Smooth muscle cell (in vitro differentiated cells): ENCODE results near the gene UNC5B. TPM values are rescaled to one million over a fixed set of nuclear protein-coding genes. Genes with fewer than 3 reads are reported as not detected.

Experiments used
- DNase-seq: peaks from one replicate; lab custom pipeline; 2025; ENCODE audit not compliant: unreplicated experiment; lab: John Stamatoyannopoulos, UW
- H2AFZ ChIP-seq: fragments of 200-600 bp; sonication (generic); 2 replicates; pipeline ENCODE4 v1.6.0; 2016; ENCODE audit warnings: antibody characterized with exemption, low read depth, mild to moderate bottlenecking
- H3F3A ChIP-seq: fragments of 200-600 bp; sonication (generic); 2 replicates; pipeline ENCODE4 v1.6.0; 2017; ENCODE audit warnings: antibody characterized with exemption, low read depth
- H3K27ac ChIP-seq: fragments of 200-600 bp; sonication (generic); 2 replicates; pipeline ENCODE4 v1.5.1; 2016; ENCODE audit warnings: low read depth, mild to moderate bottlenecking
- H3K27me3 ChIP-seq: fragments of 200-600 bp; sonication (generic); 2 replicates; pipeline ENCODE4 v1.6.1; 2016; ENCODE audit warnings: low read depth, mild to moderate bottlenecking
- H3K36me3 ChIP-seq: fragments of 200-600 bp; sonication (generic); 2 replicates; pipeline ENCODE4 v1.5.1; 2016; ENCODE audit warnings: low read depth
- H3K4me1 ChIP-seq: fragments of 200-600 bp; sonication (generic); 2 replicates; pipeline ENCODE4 v1.5.1; 2016; ENCODE audit warnings: low read depth
- H3K4me2 ChIP-seq: fragments of 200-600 bp; sonication (generic); 2 replicates; pipeline ENCODE4 v1.6.0; 2016; ENCODE audit warnings: mild to moderate bottlenecking
- H3K4me3 ChIP-seq: fragments of 200-600 bp; sonication (generic); 2 replicates; pipeline ENCODE4 v1.5.1; 2016; ENCODE audit warnings: mild to moderate bottlenecking
- H3K79me2 ChIP-seq: fragments of 200-600 bp; sonication (generic); 2 replicates; pipeline ENCODE4 v1.6.0; 2016; ENCODE audit warnings: low read depth, mild to moderate bottlenecking
- H3K9ac ChIP-seq: fragments of 200-600 bp; sonication (generic); 2 replicates; pipeline ENCODE4 v1.6.0; 2016; ENCODE audit warnings: low read depth
- H3K9me3 ChIP-seq: fragments of 200-600 bp; sonication (generic); replicated peaks from 2 replicates; pipeline ENCODE4 v1.5.1; 2016; ENCODE audit warnings: low read depth
- H4K20me1 ChIP-seq: fragments of 200-600 bp; sonication (generic); 2 replicates; pipeline ENCODE4 v1.6.0; 2016; ENCODE audit warnings: low read depth
- WGBS: methylation state at CpG from one replicate; pipeline ENCODE4 v1.1.7; 2016; ENCODE audit warnings: low lambda C conversion rate; 5-methylcytosine and 5-hydroxymethylcytosine counted together
- polyA plus RNA-seq: library from polyadenylated mRNA; unstranded; fragments of >200 nt; fragmentation: Nextera tagmentation; extraction: Ambion mirVana; gene quantifications from 2 replicates; pipeline ENCODE4 v1.2.1, GENCODE V29; 2016
- total RNA-seq: library from RNA; depleted of rRNA; stranded (reverse); fragments of >200 nt; gene quantifications from 2 replicates; pipeline ENCODE4 v1.2.3, GENCODE V29; 2014
- TF ChIP-seq, protein P1 (sequence below): fragments of 200-600 bp; sonication (generic); IDR thresholded peaks from 2 replicates; pipeline ENCODE4 v1.5.1; 2017; ENCODE audit warnings: borderline replicate concordance, mild to moderate bottlenecking, antibody characterized with exemption; ENCODE audit not compliant: insufficient read depth, poor library complexity, severe bottlenecking

The UNC5B gene
- total and polyA plus RNA-seq, 2 experiments from 2014 or later, result 89.6 to 142 TPM

DNA sequence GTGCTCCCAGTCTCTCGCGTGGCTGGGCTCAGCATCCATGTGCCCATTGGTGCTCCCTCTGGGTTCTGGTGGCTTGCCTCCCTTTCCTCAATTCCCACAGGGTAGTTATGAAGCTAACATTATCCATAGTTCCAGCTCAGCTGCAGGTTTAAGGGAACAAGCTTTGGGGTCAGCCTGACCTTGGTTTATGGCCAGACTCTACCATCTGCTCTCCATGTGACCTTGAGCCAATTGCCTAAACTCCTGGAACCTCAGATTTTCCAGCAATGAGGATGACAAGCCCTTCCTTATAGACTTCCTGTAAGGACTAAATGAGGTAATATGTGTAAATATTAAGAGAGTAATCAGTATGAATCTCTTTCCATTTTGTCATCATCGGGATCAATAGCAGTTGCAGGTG lies 96.6 kb downstream of the UNC5B start:
- DNase-seq, result no peak
- H3K4me3 ChIP-seq, result no peak overlapping the region
- H3K4me2 ChIP-seq, result no peak overlapping the region
- no peaks in the 10 kb centered on the region for H3K9me3 ChIP-seq
- no peaks in the 10 kb centered on the region for H3K79me2 ChIP-seq
- TF ChIP-seq, protein P1, sequence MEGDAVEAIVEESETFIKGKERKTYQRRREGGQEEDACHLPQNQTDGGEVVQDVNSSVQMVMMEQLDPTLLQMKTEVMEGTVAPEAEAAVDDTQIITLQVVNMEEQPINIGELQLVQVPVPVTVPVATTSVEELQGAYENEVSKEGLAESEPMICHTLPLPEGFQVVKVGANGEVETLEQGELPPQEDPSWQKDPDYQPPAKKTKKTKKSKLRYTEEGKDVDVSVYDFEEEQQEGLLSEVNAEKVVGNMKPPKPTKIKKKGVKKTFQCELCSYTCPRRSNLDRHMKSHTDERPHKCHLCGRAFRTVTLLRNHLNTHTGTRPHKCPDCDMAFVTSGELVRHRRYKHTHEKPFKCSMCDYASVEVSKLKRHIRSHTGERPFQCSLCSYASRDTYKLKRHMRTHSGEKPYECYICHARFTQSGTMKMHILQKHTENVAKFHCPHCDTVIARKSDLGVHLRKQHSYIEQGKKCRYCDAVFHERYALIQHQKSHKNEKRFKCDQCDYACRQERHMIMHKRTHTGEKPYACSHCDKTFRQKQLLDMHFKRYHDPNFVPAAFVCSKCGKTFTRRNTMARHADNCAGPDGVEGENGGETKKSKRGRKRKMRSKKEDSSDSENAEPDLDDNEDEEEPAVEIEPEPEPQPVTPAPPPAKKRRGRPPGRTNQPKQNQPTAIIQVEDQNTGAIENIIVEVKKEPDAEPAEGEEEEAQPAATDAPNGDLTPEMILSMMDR, result no peak
- peaks cover 13% of the 10 kb centered on the region for H3F3A ChIP-seq
- H2AFZ ChIP-seq, result no peak overlapping the region
- H3K4me1 ChIP-seq, result no peaks in the 10 kb centered on the region
- H4K20me1 ChIP-seq, result peaks cover 8% of the 10 kb centered on the region
- no peak overlapping the region for H3K9ac ChIP-seq
- 90% methylated on average over 3 of the region's 3 CpGs for WGBS
- no peaks in the 10 kb centered on the region for H3K36me3 ChIP-seq
- H3K27me3 ChIP-seq, result no peaks in the 10 kb centered on the region
- no peak overlapping the region for H3K27ac ChIP-seq

DNA sequence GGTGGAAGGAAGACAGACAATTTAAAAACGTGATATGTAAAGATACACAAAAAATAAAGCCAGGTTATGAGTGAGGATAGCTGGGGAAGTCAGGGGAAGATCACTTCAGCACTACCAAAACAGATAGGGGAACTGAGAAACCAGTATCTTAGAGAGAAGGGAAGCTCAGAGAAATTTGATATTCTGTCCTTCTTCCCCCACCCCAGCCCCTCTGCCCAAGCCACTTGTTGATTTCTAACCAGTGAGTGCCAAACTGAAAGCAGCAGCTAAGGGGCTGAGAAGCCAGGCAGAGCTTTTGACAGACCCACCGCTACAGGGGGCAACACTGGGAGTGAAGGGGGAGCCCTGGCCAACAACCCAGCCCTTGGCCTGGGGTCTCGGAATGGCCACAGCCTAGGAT lies 97.5 kb downstream of the UNC5B start:
- H3K9me3 ChIP-seq, result no peaks in the 10 kb centered on the region
- H2AFZ ChIP-seq, result no peak overlapping the region
- H4K20me1 ChIP-seq, result peaks cover 4% of the 10 kb centered on the region
- H3K4me1 ChIP-seq, result no peaks in the 10 kb centered on the region
- WGBS, result 63% methylated on average over 3 of the region's 3 CpGs
- no peak overlapping the region for H3K9ac ChIP-seq
- no peak overlapping the region for H3K4me3 ChIP-seq
- peaks cover 10% of the 10 kb centered on the region for H3F3A ChIP-seq
- no peaks in the 10 kb centered on the region for H3K27me3 ChIP-seq
- no peak overlapping the region for H3K4me2 ChIP-seq
- H3K27ac ChIP-seq, result no peak overlapping the region
- H3K79me2 ChIP-seq, result no peaks in the 10 kb centered on the region
- no peaks in the 10 kb centered on the region for H3K36me3 ChIP-seq
- DNase-seq, result no peak
- TF ChIP-seq, protein P1, result no peak

DNA sequence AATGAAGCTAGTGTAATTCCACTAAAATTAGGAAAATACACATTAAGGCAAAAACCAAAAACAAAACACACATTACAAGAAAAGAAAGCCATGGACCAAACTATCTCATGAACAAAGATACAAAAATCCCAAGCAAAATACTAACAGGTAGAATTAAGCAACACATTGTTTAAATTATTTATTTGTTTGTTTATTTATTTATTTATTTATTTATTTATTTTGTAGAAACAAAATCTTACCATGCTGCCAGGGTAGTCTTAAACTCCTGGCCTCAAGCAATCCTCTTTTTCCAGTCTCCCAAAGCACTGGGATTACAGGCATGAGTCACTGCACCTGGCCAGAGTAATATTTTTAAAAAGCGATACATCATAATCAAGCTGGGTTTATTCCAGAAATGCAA lies 99.8 kb downstream of the UNC5B start:
- Histone ChIP-seq H3K4me2 (no peak overlapping the region), H3K4me3 (no peak overlapping the region), H3K27ac (no peak overlapping the region), H2AFZ (no peak overlapping the region), H3K9ac (no peak overlapping the region), H3K9me3 (no peaks in the 10 kb centered on the region), H3K36me3 (no peaks in the 10 kb centered on the region), H3K27me3 (no peaks in the 10 kb centered on the region), H3K4me1 (peaks cover 8% of the 10 kb centered on the region), H3K79me2 (no peaks in the 10 kb centered on the region), H3F3A (peaks cover 17% of the 10 kb centered on the region), H4K20me1 (no peaks in the 10 kb centered on the region)
- 87% methylated on average over 1 of the region's 1 CpG for WGBS
- TF ChIP-seq, protein P1, result no peak
- no peak for DNase-seq
